Lower lobe of right lung (tissue), 2 donors: ENCODE data around the gene ANO2. TPM values are rescaled to one million over a fixed set of nuclear protein-coding genes. Genes with fewer than 3 reads are reported as not detected.

Experiments
- ATAC-seq, 2 donors: fragments of 200-7000 bp; cut with Tn5 transposase; one replicate each; pipeline ENCODE4 v1.9.1; 2020 to 2022; ENCODE audit warnings: mild to moderate bottlenecking in 2 of 2, moderate library complexity in 2 of 2
- DNase-seq: peaks from one replicate; pipeline ENCODE4 v3.0.0-alpha.2; 2020
- H3K27ac ChIP-seq: fragments of 200-600 bp; one replicate; pipeline ENCODE4 v1.8.0; 2022
- H3K27me3 ChIP-seq: fragments of 200-600 bp; one replicate; pipeline ENCODE4 v1.8.0; 2022; ENCODE audit warnings: low read depth
- H3K36me3 ChIP-seq: fragments of 200-600 bp; one replicate; pipeline ENCODE4 v1.8.0; 2022; ENCODE audit warnings: mild to moderate bottlenecking
- H3K4me1 ChIP-seq: fragments of 200-600 bp; one replicate; pipeline ENCODE4 v1.8.0; 2022
- H3K4me3 ChIP-seq: fragments of 200-600 bp; one replicate; pipeline ENCODE4 v1.8.0; 2022; ENCODE audit warnings: mild to moderate bottlenecking
- H3K9me3 ChIP-seq: fragments of 200-600 bp; one replicate; pipeline ENCODE4 v1.8.0; 2022
- intact Hi-C: fragments of 100-400 bp; cut with DNase I; formaldehyde crosslinking; loops from one replicate; pipeline ENCODE4 v1.11.0; 2022
- total RNA-seq: library from RNA; stranded (reverse); fragmentation: NEBNext Ultra II Directional; extraction: Animal tissue kit (Norgen Biotek cat#: 25700); gene quantifications from one replicate; pipeline ENCODE4 v1.2.1, GENCODE V29; 2021
- TF ChIP-seq, protein P1 (sequence below): fragments of 200-600 bp; IDR thresholded peaks from one replicate; pipeline ENCODE4 v1.8.0; 2022; ENCODE audit warnings: antibody characterized with exemption, mild to moderate bottlenecking
- donor health status: DM: no; HTN: yes; CAD: no; lungs with severe emphysema.

The ANO2 gene
- total RNA-seq, 1 donor from 2014 or later: 22.2 TPM

GRCh38 chr12:5584412-5585175 is 360.5 kb downstream of the ANO2 start:
- no peak overlapping the region for H3K27ac ChIP-seq
- intact Hi-C loops: no loop called here
- H3K4me3 ChIP-seq: no peak overlapping the region
- no peak for DNase-seq
- no peaks in the 10 kb centered on the region for H3K9me3 ChIP-seq
- peaks cover 12% of the 10 kb centered on the region for H3K4me1 ChIP-seq
- TF ChIP-seq, protein P1, sequence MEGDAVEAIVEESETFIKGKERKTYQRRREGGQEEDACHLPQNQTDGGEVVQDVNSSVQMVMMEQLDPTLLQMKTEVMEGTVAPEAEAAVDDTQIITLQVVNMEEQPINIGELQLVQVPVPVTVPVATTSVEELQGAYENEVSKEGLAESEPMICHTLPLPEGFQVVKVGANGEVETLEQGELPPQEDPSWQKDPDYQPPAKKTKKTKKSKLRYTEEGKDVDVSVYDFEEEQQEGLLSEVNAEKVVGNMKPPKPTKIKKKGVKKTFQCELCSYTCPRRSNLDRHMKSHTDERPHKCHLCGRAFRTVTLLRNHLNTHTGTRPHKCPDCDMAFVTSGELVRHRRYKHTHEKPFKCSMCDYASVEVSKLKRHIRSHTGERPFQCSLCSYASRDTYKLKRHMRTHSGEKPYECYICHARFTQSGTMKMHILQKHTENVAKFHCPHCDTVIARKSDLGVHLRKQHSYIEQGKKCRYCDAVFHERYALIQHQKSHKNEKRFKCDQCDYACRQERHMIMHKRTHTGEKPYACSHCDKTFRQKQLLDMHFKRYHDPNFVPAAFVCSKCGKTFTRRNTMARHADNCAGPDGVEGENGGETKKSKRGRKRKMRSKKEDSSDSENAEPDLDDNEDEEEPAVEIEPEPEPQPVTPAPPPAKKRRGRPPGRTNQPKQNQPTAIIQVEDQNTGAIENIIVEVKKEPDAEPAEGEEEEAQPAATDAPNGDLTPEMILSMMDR: no peak
- H3K27me3 ChIP-seq: no peaks in the 10 kb centered on the region
- no peak for ATAC-seq
- no peaks in the 10 kb centered on the region for H3K36me3 ChIP-seq

DNA sequence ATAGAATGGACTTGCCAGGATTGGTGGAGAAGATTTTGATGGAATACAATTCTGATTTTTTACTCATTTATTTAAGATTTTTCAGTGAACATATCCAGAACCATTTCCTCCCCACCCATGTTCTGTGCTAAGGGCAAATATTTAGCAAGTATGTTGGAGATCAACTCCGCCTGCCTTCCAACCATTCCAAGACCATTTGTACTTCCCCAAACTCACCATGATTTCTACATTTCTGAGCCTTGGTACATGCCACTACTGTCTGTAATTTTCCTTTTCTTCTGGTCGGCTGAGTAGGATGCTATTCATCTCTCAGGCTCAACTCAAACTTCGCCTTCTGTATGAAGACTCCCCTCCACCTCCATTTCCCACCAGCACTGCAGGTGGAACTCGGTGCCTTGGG is 362.5 kb downstream of the ANO2 start:
- Histone ChIP-seq H3K4me3 (no peak overlapping the region), H3K36me3 (no peaks in the 10 kb centered on the region), H3K4me1 (peaks cover 18% of the 10 kb centered on the region), H3K9me3 (no peaks in the 10 kb centered on the region), H3K27ac (no peak overlapping the region), H3K27me3 (no peaks in the 10 kb centered on the region)
- DNase-seq (no peak), ATAC-seq (no peak)
- TF ChIP-seq, protein P1: no peak
- intact Hi-C loops: no loop called here

DNA sequence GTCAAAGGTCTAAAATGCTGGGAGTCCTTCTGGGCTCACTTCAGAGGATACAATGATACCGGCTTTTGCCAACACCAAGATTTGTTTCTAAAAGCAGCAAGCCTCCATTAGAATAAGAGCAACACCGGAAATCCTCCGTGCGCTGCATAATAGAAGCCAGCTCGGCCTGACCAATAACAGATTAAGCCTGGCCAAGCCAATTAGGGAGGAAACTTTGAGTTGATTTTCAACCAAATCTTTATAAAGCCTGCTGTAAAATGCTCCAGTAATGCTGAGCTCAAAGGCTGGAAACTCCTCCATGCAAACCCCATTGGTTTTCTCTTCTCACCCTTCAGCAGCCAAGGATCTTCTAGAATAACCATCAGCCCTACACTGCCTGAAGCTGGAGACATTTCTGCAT is 363.0 kb downstream of the ANO2 start:
- H3K27ac ChIP-seq: no peak overlapping the region
- H3K36me3 ChIP-seq: no peaks in the 10 kb centered on the region
- no peak overlapping the region for H3K4me3 ChIP-seq
- H3K4me1 ChIP-seq: peaks cover 21% of the 10 kb centered on the region
- DNase-seq (no peak), ATAC-seq (no peak)
- H3K9me3 ChIP-seq: no peaks in the 10 kb centered on the region
- no peaks in the 10 kb centered on the region for H3K27me3 ChIP-seq
- TF ChIP-seq, protein P1: no peak
- intact Hi-C loops: no loop called here

DNA sequence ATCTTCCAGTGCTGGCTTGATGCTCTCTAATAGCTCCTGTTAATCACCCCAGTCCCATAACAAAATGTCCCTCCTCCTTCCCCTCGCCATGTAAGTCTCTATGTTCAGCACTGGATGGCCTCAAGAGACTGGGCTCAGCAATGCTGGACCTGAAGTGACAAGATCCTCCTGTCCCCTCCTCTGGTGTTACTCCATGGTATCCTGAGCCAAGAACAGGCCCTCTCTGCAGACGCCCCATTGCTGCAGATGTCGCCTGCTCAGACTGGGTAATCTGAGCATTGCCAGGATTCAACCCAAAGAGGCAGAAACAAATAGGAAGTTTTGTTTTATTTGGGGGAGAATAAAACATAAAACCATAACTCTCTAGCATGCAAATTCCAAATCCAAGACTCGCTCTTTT is 363.4 kb downstream of the ANO2 start:
- intact Hi-C loops: no loop called here
- no peak for ATAC-seq
- DNase-seq: no peak
- Histone ChIP-seq H3K4me1 (peaks cover 18% of the 10 kb centered on the region), H3K4me3 (no peak overlapping the region), H3K36me3 (no peaks in the 10 kb centered on the region), H3K27me3 (no peaks in the 10 kb centered on the region), H3K9me3 (no peaks in the 10 kb centered on the region), H3K27ac (no peak overlapping the region)
- TF ChIP-seq, protein P1: no peak

DNA sequence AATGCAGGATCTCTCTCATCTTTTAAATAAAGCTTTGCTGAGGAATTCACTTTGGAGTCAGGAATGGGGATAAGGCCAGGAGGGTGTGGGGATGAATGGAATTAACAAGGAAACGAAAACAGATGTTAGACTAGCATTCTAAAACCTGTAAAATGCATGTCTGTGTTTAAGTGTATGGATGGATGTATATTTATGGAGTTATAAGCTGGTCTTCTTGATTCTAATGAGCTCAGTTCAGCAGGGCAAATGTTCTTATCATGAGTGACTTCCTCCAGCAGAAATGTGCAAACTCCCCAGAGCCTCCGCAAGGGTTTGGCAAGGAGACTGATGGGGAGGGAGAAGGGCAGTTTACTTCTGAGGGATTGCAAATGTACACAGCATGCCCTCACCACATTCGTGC is 364.0 kb downstream of the ANO2 start:
- H3K4me1 ChIP-seq: peaks cover 16% of the 10 kb centered on the region
- no peak overlapping the region for H3K27ac ChIP-seq
- ATAC-seq: no peak
- intact Hi-C loops: no loop called here
- no peak for DNase-seq
- TF ChIP-seq, protein P1: no peak
- no peaks in the 10 kb centered on the region for H3K36me3 ChIP-seq
- no peak overlapping the region for H3K4me3 ChIP-seq
- no peaks in the 10 kb centered on the region for H3K9me3 ChIP-seq
- no peaks in the 10 kb centered on the region for H3K27me3 ChIP-seq
